Neural progenitor cell (in vitro differentiated cells): ENCODE results near the gene CKS1B.

Experiments used
- CTCF ChIP-seq: fragments of 200-600 bp; sonication (generic); IDR thresholded peaks from 2 replicates; pipeline ENCODE4 v1.5.1; 2017; ENCODE audit warnings: antibody characterized with exemption, mild to moderate bottlenecking
- EZH2 ChIP-seq: fragments of 200-600 bp; sonication (generic); IDR thresholded peaks from 2 replicates; pipeline ENCODE4 v1.6.1; 2017; ENCODE audit warnings: antibody characterized with exemption, mild to moderate bottlenecking, moderate library complexity
- EZH2phosphoT487 ChIP-seq: fragments of 200-600 bp; sonication (generic); IDR thresholded peaks from 2 replicates; pipeline ENCODE4 v1.6.1; 2017; ENCODE audit warnings: antibody characterized with exemption

- TF ChIP-seq CTCF: no peak
- TF ChIP-seq EZH2phosphoT487: no peak
- no peak for TF ChIP-seq EZH2
These were observed 3.0 kb upstream of the CKS1B start for GRCh38 chr1:154971341-154971998.
